Stimulated activated CD4-positive, alpha-beta T cell treated with anti-CD3 and anti-CD28 coated beads, Interleukin-2, amount 100 ng/mL, for 48 hours (primary cell): ENCODE results near the gene SNRPD3.
"Not testable (repeated sequence)": the region's sequence is repeated elsewhere in the genome, so short reads cannot be mapped to it uniquely, and the experiment has no call there.

ENCODE experiments used
- DNase-seq, 2 donors: peaks; one replicate each; pipeline ENCODE4 v3.0.0-alpha.2; 2020

SNRPD3 gene

DNA sequence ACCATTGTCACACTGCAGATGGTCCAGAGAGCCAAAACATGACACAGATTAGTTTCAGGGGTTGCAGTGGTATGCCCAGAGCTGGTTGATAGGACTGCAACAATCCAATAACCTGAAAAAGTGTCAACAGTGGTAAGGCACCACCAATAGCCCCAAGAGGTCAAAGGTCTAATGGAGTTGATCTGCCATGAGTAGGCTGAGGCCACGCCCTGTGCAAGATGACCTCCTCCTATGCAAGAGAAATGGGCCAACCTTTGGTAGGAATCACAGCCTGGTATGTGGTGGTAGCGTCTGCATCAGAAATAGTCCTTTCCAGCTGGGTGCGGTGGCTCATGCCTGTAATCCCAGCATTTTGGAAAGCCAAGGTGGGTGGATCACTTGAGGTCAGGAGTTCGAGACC is 20.5 kb upstream of the SNRPD3 start:
- no peak for DNase-seq

GRCh38 chr22:24536089-24536488 is 19.7 kb upstream of the SNRPD3 start:
- no peak for DNase-seq

DNA sequence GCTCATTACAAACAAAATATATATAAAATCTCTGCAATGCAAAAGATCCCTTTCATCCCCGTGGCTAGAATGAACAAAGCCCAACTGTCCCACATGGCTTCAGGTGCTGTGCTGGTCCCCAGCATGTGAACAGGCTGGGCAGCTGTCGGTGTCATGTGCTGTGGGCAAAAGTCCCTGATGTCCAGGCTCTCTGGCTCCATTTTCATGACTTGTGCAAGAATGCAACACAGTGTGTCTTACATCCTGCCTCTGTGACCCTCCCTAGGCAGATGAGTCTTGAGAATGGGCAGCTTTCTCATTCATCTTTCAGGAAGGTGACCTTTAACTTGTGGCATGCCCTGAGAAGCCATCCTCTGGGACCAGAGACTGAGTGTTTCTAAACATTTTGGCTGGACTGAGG is 15.3 kb upstream of the SNRPD3 start:
- no peak for DNase-seq

GRCh38 chr22:24541681-24542515 is 13.9 kb upstream of the SNRPD3 start:
- no peak for DNase-seq

- no peak for DNase-seq
Observed at GRCh38 chr22:24542641-24543040, 13.2 kb upstream of the SNRPD3 start.

DNA sequence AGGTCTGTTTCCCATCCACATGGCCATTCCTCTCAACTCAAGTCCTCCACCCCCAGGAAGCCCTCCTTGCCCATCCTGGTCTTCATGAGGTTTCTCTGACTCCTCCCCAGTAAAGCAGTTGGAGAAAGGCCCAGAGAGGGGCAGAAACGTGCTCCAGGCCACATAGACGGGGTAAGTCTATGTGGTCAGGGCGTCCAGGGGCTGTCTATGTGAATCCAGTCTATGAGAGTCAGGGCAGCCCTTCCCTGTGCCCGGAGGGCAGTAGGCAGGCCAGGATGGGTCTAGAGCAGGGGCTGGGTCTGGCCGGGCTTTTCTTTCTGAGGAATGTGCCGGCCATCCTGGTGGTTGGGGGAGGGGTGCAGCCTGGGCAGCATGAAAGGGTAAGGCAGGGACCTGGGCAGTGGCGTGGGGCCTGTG is 12.6 kb upstream of the SNRPD3 start:
- no peak for DNase-seq

DNA sequence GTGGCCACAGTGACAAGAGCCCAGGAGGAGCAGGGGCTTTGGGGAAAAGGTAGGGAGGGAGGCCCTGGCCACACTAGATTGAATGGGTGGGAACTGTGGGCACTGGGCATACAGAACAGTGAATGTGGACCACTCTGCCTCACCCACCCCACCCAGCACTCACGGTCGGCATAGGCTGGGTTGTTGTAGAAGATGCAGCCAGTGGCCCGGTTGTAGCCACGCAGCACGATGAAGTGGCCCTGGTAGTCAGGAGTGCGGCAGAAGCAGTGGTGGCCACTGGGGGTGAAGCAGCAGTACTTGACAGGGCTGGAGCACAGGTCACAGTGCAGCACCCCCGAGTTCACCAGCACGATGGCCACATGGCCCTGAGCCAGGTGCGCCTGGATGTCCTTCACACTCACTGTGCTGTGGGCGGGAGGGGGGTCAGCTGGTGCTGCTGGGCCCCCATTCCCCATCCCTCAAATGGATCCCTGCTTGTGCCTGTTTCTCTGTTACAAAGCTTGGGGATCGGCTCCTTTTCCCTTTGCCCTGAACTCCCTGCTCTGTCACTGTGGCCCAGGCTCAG is 12.0 kb upstream of the SNRPD3 start:
- no peak for DNase-seq

GRCh38 chr22:24548812-24549211 is 7.0 kb upstream of the SNRPD3 start:
- no peak for DNase-seq

GRCh38 chr22:24550028-24550901 is 5.5 kb upstream of the SNRPD3 start:
- DNase-seq = no peak

DNA sequence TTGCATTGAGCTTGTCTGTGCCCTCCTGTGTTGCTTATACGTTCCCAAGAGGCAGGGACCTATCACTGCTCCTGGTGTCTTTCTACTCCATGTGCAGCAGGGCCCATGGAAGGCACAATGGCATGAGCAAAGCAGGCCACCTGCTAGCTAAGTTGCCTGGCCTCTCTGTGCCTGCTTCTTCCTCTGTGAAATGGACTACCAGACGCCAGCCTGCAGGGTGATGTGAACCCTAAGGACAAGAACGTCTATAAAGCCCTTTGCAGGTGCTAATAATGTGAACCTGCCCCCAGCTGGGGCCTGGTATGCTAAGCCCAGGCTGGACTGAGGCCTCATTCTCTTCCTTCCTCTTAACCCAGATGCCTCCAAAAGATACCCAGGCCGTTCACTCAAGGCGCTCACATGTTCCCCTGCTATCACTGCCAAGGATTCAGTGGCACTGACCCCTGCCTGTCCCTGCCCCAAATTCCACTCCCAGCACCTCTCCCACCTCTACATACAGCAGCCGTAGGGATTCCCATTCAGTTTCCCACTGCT is 4.8 kb upstream of the SNRPD3 start:
- no peak for DNase-seq

DNA sequence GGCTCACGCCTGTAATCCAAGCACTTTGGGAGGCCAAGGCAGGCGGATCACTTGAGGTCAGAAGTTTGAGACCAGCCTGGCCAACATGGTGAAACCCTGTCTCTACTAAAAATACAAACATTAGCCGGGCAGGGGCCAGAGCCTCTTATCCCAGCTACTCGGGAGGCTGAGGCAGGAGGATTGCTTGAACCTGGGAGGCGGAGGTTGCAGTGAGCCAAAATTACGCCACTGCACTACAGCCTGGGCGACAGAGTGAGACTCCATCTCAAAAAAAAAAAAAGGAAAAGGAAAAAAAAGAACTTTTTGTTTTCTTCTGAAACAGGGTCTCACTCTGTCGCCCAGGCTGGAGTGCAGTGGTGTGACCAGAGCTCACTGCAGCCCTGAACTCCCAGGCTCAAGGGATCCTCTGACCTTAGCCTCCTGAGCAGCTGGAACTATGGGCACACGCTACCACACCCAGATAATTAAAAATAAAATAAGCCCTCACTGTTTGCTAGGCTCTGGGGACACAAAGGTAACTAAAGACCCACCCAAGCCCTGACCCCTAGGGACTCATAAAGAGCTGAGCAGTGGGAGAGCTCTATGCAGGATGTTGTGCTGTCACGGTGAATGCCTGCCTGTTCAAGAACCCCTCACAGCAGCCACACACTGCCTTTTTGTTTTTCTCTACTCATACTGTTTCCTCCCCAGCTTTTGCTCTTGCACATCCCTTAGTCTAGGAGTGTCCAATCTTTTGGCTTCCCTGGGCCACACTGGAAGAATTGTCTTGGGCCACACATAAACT is 3.1 kb upstream of the SNRPD3 start:
- DNase-seq = not testable (repeated sequence)

GRCh38 chr22:24553597-24554312 is 2.0 kb upstream of the SNRPD3 start:
- no peak for DNase-seq

GRCh38 chr22:24554313-24555164 is 1.3 kb upstream of the SNRPD3 start, which contains the start of gene GUCD1:
Gene GUCD1 (minus strand): TSS chr22:24555138. CDS start chr22:24554991, 147 bp downstream.
- peak; percentile 14 to 19 for DNase-seq

GRCh38 chr22:24559471-24559870 is 3.7 kb downstream of the SNRPD3 start:
- DNase-seq = no peak

DNA sequence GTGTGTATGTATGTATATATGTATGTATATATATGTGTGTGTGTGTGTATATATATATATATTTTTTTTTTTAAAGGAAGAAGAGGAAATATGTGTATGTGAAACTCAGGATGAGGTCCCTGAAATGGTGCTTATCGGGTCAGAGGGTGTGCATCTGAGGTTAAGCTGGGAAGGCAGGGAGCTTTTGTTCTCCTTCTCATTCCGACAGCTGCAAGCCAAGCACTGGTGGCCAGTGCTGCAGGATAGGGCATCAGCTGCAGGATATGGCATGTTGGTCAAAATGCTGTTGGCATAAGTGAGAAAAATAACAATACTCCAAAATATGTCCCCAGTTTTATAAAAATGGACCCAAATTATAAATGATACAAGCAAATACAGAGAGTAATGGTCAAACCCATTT is 7.4 kb downstream of the SNRPD3 start:
- no peak for DNase-seq

GRCh38 chr22:24564376-24565058 is 8.7 kb downstream of the SNRPD3 start:
- no peak for DNase-seq

DNA sequence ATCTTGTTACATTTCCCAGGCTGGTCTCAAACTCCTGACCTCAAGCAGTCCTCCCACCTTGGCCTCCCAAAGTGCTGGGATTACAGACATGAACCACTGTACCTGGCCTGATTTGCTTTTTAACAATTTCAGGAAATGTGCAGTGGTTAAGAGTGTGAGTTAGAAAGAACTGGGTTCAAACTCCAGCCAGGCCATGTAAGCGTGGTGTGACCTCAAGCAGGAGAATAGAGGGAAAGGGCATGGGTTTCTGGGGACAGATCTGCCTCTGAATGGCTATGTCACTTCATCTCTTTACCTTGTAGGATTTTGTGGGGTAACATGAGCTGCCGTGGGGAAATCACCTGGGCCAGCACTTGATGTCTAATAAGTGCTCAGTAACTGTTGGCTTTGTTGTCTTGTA is 9.3 kb downstream of the SNRPD3 start:
- no peak for DNase-seq

DNA sequence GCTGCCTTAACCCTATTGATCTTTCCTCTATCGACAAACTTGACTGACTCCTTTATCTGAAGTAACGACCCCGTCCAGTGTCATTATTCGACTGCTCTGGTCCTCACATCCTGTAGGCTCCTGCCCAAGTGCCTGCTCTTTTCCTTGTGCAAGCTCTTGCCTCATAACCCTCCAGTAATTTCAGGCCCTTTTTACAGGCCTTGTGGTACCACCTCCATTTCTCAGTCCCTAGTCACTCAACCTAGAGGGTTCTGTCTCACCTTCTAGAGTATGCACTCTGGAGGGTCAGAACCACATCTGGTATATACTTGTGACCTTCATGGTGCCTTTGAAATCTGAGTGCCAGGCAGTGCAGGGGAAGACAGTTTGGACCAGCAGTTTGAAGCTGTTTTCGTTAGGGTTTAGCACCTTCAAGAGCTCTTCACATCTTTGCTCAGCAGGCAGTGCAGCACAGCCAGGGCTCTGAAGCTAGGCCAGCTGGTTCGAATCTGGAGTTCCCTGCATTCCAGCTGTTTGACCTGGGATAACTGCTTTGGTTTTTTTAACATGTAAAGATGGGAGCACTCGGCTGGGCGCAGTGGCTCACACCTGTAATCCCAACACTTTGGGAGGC is 11.2 kb downstream of the SNRPD3 start:
- DNase-seq = no peak

DNA sequence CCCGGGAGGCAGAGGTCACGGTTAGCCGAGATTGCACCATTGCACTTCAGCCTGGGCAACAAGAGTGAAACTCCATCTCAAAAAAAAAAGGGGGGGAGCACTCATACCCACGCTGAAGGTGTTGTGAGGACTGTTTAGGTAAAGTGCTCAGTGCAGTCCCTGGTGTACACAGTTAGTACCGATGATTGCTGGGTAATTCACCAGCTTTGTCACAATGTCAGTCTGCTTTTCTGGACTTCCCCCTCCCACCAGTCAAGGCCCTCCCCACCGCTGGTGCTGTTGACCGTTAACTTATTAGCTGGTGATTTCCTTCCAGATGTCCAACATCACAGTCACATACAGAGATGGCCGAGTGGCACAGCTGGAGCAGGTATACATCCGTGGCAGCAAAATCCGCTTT is 11.9 kb downstream of the SNRPD3 start:
- no peak for DNase-seq

DNA sequence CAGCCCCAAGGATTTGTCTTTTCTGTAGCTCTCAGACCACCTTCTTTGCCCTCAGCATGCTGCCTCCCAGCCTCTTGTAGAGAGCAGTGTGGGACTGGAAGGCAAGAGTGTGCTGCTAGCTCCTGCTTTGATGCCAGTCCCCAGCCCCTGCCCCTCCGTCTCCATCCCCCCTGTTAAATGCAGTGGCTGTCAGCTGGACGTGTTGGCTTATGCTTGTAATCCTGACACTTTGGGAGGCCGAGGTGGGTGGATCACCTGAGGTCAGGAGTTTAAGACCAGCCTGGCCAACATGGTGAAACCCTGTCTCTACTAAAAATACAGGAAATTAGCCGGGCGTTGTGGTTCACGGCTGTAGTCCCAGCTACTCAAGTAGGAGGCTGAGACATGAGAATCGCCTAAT is 15.5 kb downstream of the SNRPD3 start:
- DNase-seq = no peak
